Lower leg skin (tissue), 4 donors: Measurements from ENCODE around the gene PCNP. TPM values are rescaled to one million over a fixed set of nuclear protein-coding genes. Genes with fewer than 3 reads are reported as not detected.
"Not testable (repeated sequence)": the region's sequence is repeated elsewhere in the genome, so short reads cannot be mapped to it uniquely, and the experiment has no call there.

ENCODE experiments used
- DNase-seq, 2 donors: peaks; one replicate each; pipeline ENCODE4 v3.0.0-alpha.2; 2019; ENCODE audit warnings: low spot score in 2 of 2
- H3K4me3 ChIP-seq: fragments of 200-600 bp; sonication (generic); 2 replicates; pipeline ENCODE4 v1.5.1; 2017; ENCODE audit warnings: mild to moderate bottlenecking, low read depth; ENCODE audit not compliant: poor library complexity, severe bottlenecking
- CTCF ChIP-seq, 3 donors: fragments of 450-650 bp; IDR thresholded peaks; one replicate each; pipeline ENCODE4 v1.5.1; 2016; ENCODE audit warnings: antibody characterized with exemption in 3 of 3, mild to moderate bottlenecking in 3 of 3, moderate library complexity in 2 of 3
- POLR2A ChIP-seq, 2 donors: fragments of 450-650 bp; IDR thresholded peaks; one replicate each; pipeline ENCODE4 v1.6.1; 2016 to 2017; ENCODE audit warnings: antibody characterized with exemption in 2 of 2, mild to moderate bottlenecking in 1 of 2, moderate library complexity in 1 of 2
- WGBS, 2 donors: methylation state at CpG; one replicate each; pipeline ENCODE4 v1.1.5; 2018; 5-methylcytosine and 5-hydroxymethylcytosine counted together
- intact Hi-C: fragments of 100-400 bp; cut with DNase I; formaldehyde crosslinking; loops from one replicate; pipeline ENCODE4 v1.15.0; 2023; ENCODE audit warnings: low total_unique reads
- total RNA-seq, 4 donors: library from RNA; depleted of rRNA; stranded (reverse); fragments of >200 nt; gene quantifications; one replicate each; pipeline ENCODE4 v1.1.0, GENCODE V29; 2016

The PCNP gene
- total RNA-seq, 4 donors from 2014 or later = 55.3 to 73.8 (median 61.0) TPM

GRCh38 chr3:101542957-101543356, 31.0 kb upstream of the PCNP start:
- no peak overlapping the region for H3K4me3 ChIP-seq
- no peak for DNase-seq
- no peak for TF ChIP-seq POLR2A (IDR thresholded peaks at IDR 0.05)
- TF ChIP-seq CTCF (IDR thresholded peaks at IDR 0.05) = no peak
- intact Hi-C loops = no loop called here

GRCh38 chr3:101544161-101544850, 29.7 kb upstream of the PCNP start:
- H3K4me3 ChIP-seq = no peak overlapping the region
- TF ChIP-seq POLR2A (IDR thresholded peaks at IDR 0.05) = no peak
- TF ChIP-seq CTCF (IDR thresholded peaks at IDR 0.05) = no peak
- DNase-seq = no peak
- intact Hi-C loops = no loop called here
- WGBS, 2 donors = 67 to 73% methylated on average over 1 of the region's 1 CpG

- DNase-seq = no peak
- no peak overlapping the region for H3K4me3 ChIP-seq
- intact Hi-C loops = no loop called here
- WGBS, 2 donors = 74 to 81% methylated on average over 2 of the region's 2 CpGs
- TF ChIP-seq CTCF (IDR thresholded peaks at IDR 0.05) (no peak), POLR2A (IDR thresholded peaks at IDR 0.05) (no peak)
Measured at GRCh38 chr3:101548527-101549105, 25.4 kb upstream of the PCNP start.

- DNase-seq = no peak
- WGBS, 2 donors = 65 to 67% methylated on average over 1 of the region's 1 CpG
- intact Hi-C loops = no loop called here
- TF ChIP-seq POLR2A (IDR thresholded peaks at IDR 0.05) = no peak
- TF ChIP-seq CTCF (IDR thresholded peaks at IDR 0.05) = no peak
- no peak overlapping the region for H3K4me3 ChIP-seq
Measured at GRCh38 chr3:101549473-101549872, 24.5 kb upstream of the PCNP start.

GRCh38 chr3:101551359-101552081, 22.5 kb upstream of the PCNP start:
- DNase-seq, intact Hi-C loops, H3K4me3 ChIP-seq: not testable (repeated sequence)
- 93 to 94% methylated on average over 37 to 45 of the region's 50 CpGs for WGBS, 2 donors

- DNase-seq, intact Hi-C loops, H3K4me3 ChIP-seq: not testable (repeated sequence)
- 76 to 83% methylated on average over 5 of the region's 5 CpGs for WGBS, 2 donors
Measured at GRCh38 chr3:101553381-101553780, 20.6 kb upstream of the PCNP start.
